ENCODE measurements around the gene CD38. TPM values are rescaled to one million over a fixed set of nuclear protein-coding genes. Genes with fewer than 3 reads are reported as not detected.

Gene CD38
- not detected for polyA plus RNA-seq (2012; ENCODE audit: insufficient read length, low read depth)

- TF ChIP-seq TAF1 (IDR thresholded peaks at IDR 0.05; ENCODE audit: borderline replicate concordance, insufficient read depth, low read length) (no peak), FOXP2 (optimal IDR thresholded peaks at IDR 0.05; ENCODE audit: borderline replicate concordance, extremely low read depth, extremely low read length, insufficient read depth) (no peak), REST (IDR thresholded peaks at IDR 0.05; ENCODE audit: insufficient read depth in 1 of 2, low read depth in 2 of 2, low read length in 2 of 2) (no peak), POLR2AphosphoS5 (IDR thresholded peaks at IDR 0.05; ENCODE audit: low read depth, low read length) (no peak), SIN3A (IDR thresholded peaks at IDR 0.05; ENCODE audit: borderline replicate concordance, insufficient read depth, low read length) (no peak)
Observed at GRCh38 chr4:15778289-15779241, at the start of gene CD38. CD38 (plus strand) TSS chr4:15778328; CDS start chr4:15778415, 87 bp downstream.

GRCh38 chr4:15729910-15730533 lies 48.1 kb upstream of the CD38 start:
- TF ChIP-seq SIN3A (IDR thresholded peaks at IDR 0.05; ENCODE audit: borderline replicate concordance, insufficient read depth, low read length): no peak
- TF ChIP-seq TAF1 (IDR thresholded peaks at IDR 0.05; ENCODE audit: borderline replicate concordance, insufficient read depth, low read length): no peak
- no peak for TF ChIP-seq FOXP2 (optimal IDR thresholded peaks at IDR 0.05; ENCODE audit: borderline replicate concordance, extremely low read depth, extremely low read length, insufficient read depth)
- no peak for TF ChIP-seq REST (IDR thresholded peaks at IDR 0.05; ENCODE audit: insufficient read depth in 1 of 2, low read depth in 2 of 2, low read length in 2 of 2)
- no peak for TF ChIP-seq POLR2AphosphoS5 (IDR thresholded peaks at IDR 0.05; ENCODE audit: low read depth, low read length)

- TF ChIP-seq FOXP2 (optimal IDR thresholded peaks at IDR 0.05; ENCODE audit: borderline replicate concordance, extremely low read depth, extremely low read length, insufficient read depth) (no peak), REST (IDR thresholded peaks at IDR 0.05; ENCODE audit: insufficient read depth in 1 of 2, low read depth in 2 of 2, low read length in 2 of 2) (no peak), SIN3A (IDR thresholded peaks at IDR 0.05; ENCODE audit: borderline replicate concordance, insufficient read depth, low read length) (no peak), TAF1 (IDR thresholded peaks at IDR 0.05; ENCODE audit: borderline replicate concordance, insufficient read depth, low read length) (no peak), POLR2AphosphoS5 (IDR thresholded peaks at IDR 0.05; ENCODE audit: low read depth, low read length) (no peak)
Observed at GRCh38 chr4:15735536-15735935, 42.6 kb upstream of the CD38 start.

- TF ChIP-seq TAF1 (IDR thresholded peaks at IDR 0.05; ENCODE audit: borderline replicate concordance, insufficient read depth, low read length) (no peak), SIN3A (IDR thresholded peaks at IDR 0.05; ENCODE audit: borderline replicate concordance, insufficient read depth, low read length) (no peak), POLR2AphosphoS5 (IDR thresholded peaks at IDR 0.05; ENCODE audit: low read depth, low read length) (no peak), REST (IDR thresholded peaks at IDR 0.05; ENCODE audit: insufficient read depth in 1 of 2, low read depth in 2 of 2, low read length in 2 of 2) (no peak), FOXP2 (optimal IDR thresholded peaks at IDR 0.05; ENCODE audit: borderline replicate concordance, extremely low read depth, extremely low read length, insufficient read depth) (no peak)
Observed at GRCh38 chr4:15736514-15737050, 41.5 kb upstream of the CD38 start.

Measured in PFSK-1 (cell line).